Mammary epithelial cell (primary cell): ENCODE measurements around the gene SMYD3.

Source experiments
- EZH2 ChIP-seq: IDR thresholded peaks from 2 replicates; pipeline ENCODE4 v1.6.1; 2012; ENCODE audit warnings: low read length, inconsistent platforms, borderline replicate concordance
- TF ChIP-seq, protein P1 (sequence below), 2 donors: IDR thresholded peaks in 1 of 2; conservative IDR thresholded peaks in 1 of 2; 2 replicates each; pipeline ENCODE4 v1.5.1; 2011 to 2012; ENCODE audit warnings: inconsistent platforms in 2 of 2, low read length in 2 of 2, mild to moderate bottlenecking in 2 of 2, control low read depth in 1 of 2, low read depth in 1 of 2; ENCODE audit not compliant: insufficient read depth in 1 of 2; ENCODE audit errors: extremely low read depth in 1 of 2

DNA sequence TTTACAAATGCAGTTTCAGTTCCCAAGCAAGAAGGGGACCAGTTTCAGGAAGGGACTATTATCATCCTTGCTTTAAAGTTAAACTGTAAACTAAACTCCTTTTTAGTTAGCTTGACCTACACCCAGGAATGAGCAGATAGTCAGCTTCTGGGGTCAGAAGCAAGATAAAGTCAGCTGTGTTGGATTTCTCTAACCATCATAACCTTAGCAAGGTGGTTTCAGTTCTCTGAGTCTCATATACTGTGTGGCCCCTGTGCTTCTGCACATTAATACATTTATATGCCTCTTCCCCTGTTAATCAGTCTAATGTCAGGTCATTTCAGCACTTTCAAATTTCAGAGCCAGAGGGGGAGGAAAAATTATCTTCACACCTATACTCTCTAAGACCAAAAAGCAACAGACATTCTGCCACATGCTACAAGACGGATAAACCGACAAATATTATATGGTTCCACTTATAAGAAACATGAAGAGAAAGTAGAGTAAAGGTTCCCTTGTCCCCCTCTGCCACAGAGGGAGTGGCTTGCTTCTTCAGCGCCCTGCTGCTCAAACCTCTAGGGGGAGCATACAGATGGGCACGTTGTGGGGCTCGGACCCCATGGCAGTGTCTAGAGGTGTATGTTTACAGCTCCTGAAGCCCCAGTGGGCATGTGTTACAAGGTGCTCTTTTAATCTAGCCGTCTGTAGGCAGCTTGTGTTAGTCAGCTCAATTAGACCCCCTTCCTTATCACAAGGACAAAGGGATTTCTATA lies 89.1 kb downstream of the SMYD3 start:
- TF ChIP-seq, protein P1, sequence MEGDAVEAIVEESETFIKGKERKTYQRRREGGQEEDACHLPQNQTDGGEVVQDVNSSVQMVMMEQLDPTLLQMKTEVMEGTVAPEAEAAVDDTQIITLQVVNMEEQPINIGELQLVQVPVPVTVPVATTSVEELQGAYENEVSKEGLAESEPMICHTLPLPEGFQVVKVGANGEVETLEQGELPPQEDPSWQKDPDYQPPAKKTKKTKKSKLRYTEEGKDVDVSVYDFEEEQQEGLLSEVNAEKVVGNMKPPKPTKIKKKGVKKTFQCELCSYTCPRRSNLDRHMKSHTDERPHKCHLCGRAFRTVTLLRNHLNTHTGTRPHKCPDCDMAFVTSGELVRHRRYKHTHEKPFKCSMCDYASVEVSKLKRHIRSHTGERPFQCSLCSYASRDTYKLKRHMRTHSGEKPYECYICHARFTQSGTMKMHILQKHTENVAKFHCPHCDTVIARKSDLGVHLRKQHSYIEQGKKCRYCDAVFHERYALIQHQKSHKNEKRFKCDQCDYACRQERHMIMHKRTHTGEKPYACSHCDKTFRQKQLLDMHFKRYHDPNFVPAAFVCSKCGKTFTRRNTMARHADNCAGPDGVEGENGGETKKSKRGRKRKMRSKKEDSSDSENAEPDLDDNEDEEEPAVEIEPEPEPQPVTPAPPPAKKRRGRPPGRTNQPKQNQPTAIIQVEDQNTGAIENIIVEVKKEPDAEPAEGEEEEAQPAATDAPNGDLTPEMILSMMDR (conservative IDR thresholded peaks at IDR 0.05 in 1 of 2, IDR thresholded peaks at IDR 0.05 in 1 of 2; ENCODE audit: extremely low read depth in 1 of 2, insufficient read depth in 1 of 2, low read depth in 1 of 2, low read length in 2 of 2), result no peak
- no peak for TF ChIP-seq EZH2
